Measurements from ENCODE around the gene TMEM150B.

DNA sequence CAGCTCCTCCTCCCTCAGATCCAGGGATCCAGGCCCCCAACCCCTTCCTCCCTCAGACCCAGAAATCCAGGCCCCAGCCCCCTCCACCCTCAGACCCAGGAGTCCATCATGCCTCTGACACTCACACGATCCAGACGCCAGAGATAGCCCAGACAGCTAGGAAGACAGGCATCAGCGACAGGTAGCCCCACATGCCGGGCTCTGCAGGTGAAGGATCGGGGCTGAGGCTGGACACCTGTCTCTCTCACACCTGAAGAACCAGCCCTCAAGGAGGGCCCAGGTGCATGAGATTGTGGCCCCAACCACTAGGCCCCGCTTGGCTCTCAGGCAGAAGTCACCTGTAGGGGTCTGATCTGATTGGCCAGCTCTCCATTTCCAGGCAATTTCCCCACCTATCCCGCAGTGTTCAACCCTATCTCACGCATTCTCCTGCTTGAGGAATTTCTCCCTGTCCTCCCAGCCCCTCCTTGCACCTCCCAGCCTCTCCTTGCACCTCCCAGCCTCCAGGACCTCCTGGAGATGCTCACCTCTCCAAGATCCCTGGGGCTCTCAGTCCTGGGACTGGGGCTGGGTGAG lies 4.2 kb downstream of the TMEM150B start:
- TF ChIP-seq, protein P1, sequence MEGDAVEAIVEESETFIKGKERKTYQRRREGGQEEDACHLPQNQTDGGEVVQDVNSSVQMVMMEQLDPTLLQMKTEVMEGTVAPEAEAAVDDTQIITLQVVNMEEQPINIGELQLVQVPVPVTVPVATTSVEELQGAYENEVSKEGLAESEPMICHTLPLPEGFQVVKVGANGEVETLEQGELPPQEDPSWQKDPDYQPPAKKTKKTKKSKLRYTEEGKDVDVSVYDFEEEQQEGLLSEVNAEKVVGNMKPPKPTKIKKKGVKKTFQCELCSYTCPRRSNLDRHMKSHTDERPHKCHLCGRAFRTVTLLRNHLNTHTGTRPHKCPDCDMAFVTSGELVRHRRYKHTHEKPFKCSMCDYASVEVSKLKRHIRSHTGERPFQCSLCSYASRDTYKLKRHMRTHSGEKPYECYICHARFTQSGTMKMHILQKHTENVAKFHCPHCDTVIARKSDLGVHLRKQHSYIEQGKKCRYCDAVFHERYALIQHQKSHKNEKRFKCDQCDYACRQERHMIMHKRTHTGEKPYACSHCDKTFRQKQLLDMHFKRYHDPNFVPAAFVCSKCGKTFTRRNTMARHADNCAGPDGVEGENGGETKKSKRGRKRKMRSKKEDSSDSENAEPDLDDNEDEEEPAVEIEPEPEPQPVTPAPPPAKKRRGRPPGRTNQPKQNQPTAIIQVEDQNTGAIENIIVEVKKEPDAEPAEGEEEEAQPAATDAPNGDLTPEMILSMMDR (conservative IDR thresholded peaks at IDR 0.05; ENCODE audit: low read depth, low read length) = no peak
- TF ChIP-seq EZH2 (IDR thresholded peaks at IDR 0.05; ENCODE audit: borderline replicate concordance, low read depth, low read length, poor library complexity, severe bottlenecking) = no peak

Measured in A673 (cell line).